GM12864 (cell line): ENCODE measurements around the gene BDH1.

Experiments
- DNase-seq: peaks from one replicate; pipeline ENCODE4 v3.0.0-alpha.2; 2011; ENCODE audit warnings: low read depth
- H3K4me3 ChIP-seq: 2 replicates; pipeline ENCODE4 v1.5.1; 2011; ENCODE audit warnings: mild to moderate bottlenecking, low read depth, low read length, control low read depth
- CTCF ChIP-seq: IDR thresholded peaks from 2 replicates; pipeline ENCODE4 v1.5.1; 2011; ENCODE audit warnings: low read depth, mild to moderate bottlenecking, moderate library complexity, low read length, control low read depth, inconsistent platforms; ENCODE audit errors: missing control alignments

BDH1 gene

DNA sequence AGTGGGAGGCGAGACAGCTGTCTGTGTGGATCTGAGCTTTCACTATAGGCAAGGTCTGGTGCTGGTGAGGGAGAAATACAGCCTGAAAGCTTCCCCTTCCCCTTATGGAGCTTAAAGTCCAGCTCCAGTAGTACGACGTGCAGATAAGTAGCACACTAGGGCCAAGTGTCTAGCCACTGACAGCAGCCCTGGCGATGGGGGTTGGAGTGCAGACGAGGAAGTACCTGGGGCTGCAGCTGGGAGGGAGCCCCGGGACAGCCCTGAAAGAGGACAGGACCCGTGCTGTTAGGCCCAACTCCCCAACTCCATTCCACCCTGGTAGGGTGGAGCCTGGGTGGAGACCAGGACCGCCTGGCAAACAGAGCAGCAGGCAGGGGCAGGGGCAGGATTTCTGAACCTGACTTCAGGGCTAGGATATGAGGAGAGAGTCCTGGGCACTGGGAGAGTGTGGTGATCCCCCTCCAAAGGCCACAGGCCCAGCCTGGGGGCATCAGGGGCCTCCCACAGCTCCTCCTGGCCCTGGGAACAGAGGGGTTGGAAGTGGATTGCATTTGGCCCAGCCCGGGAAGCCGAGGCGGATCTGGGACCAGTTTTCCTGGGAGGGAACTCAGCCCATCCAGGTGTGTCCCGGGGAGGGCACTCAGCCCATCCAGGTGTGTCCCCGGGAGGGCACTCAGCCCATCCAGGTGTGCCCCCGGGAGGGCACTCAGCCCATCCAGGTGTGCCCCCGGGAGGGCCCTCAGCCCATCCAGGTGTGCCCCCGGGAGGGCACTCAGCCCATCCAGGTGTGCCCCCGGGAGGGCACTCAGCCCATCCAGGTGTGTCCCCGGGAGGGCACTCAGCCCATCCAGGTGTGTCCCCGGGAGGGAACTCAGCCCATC lies 42.8 kb downstream of the BDH1 start:
- no peak overlapping the region for H3K4me3 ChIP-seq
- TF ChIP-seq CTCF, result no peak
- DNase-seq, result no peak

DNA sequence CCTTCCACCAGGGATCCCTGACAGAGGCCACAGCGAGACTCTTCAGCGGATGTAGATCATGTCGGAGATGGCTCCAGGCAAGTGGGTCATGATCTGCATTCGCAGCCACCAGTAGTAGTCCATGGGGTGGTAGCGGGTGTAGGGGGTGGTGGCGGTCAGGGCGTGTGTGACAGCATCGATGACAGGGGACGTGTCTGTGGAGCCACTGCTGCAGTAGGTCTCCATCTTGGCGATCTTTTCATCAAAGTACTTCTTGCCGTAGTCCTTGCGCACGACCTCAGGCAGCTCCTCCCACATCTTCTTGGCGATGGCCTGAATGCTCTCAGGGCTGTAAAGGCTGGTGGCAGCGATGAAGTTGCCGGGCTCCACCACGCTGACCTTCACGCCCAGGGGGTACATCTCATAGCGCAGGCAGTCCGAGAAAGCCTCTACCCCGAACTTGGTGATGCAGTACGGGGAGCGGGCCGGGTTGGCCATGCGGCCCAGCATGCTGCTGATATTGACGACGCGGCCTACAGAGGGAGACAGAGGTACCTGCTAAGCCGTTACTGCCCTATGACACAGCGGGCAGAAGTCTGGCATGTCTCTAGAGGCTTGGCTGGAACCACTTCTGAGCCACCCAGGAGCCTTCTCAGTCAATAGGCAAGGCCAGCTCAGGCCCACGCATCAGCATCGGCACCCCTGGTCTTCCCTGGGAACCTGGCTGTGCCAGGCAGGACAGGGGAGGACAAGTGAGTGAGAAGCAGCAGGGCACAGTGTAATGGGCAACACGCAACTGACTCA lies 43.7 kb downstream of the BDH1 start:
- no peak overlapping the region for H3K4me3 ChIP-seq
- DNase-seq, result no peak
- no peak for TF ChIP-seq CTCF

DNA sequence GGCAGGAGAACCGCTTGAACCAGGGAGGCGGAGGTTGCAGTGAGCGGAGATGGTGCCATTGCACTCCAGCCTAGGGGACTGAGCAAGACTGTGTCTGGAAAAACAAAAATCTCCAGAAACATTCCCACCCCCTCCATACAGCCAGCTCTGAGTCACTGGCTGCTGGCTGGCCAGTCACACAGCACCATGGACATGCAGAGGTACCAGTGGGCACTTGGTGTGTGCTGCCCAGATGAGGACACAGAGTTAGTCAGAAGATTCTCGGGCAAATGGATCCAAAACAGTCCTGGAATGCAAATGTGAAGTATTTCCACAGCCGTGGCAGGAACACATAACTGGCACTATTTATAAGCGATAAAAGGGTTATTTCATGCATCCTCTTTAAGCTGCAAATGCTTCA lies 44.6 kb downstream of the BDH1 start:
- no peak for TF ChIP-seq CTCF
- no peak overlapping the region for H3K4me3 ChIP-seq
- no peak for DNase-seq

DNA sequence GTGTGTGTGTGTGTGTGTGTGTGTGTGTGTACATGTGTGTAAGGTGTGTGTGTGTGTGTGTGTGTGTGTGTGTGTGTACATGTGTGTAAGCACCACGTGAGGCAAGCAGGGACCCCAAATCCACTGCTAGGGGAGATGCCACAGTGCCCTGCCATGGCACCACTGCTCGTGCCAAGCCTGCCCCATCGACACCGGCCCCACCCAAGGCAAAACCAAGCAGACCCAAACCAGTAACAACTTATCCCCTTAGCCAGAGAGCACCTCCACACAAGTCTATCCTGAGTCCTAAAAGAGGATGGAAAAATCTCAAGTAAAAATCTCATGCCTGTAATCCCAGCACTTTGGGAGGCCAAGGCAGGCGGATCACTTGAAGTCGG lies 45.1 kb downstream of the BDH1 start:
- H3K4me3 ChIP-seq, result no peak overlapping the region
- no peak for TF ChIP-seq CTCF
- DNase-seq, result no peak

GRCh38 chr3:197508924-197509775 lies 46.6 kb downstream of the BDH1 start:
- no peak for TF ChIP-seq CTCF
- no peak for DNase-seq
- H3K4me3 ChIP-seq, result no peak overlapping the region

DNA sequence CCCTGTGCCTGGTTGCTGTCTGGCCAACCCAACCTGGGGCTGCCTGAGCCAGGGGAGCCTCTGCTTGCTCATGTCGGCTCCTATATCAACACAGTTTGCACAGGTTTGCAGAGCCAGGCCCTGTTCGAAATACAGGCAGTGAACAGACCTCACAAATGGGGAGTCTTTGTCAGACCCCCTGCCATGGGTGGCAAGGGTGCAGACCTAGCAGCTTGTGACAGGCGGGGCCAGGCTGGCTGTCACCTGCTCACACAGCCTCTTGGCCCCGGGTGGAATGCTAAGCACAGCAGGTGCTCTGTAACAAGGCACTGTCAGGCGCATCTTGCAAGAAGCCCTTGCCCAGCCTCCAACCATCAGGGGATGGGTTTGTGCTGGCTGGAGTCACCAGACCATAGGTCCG lies 47.3 kb downstream of the BDH1 start:
- TF ChIP-seq CTCF, result no peak
- H3K4me3 ChIP-seq, result no peak overlapping the region
- no peak for DNase-seq
